K562 (cell line): ENCODE results near the gene NF2. TPM values are rescaled to one million over a fixed set of nuclear protein-coding genes. Genes with fewer than 3 reads are reported as not detected.

Experiments
- CHAMP1 ChIP-seq: fragments of 450-650 bp; IDR thresholded peaks from 2 replicates; pipeline ENCODE4 v1.6.1; 2016; ENCODE audit warnings: mild to moderate bottlenecking
- CREM ChIP-seq: IDR thresholded peaks from 2 replicates; pipeline ENCODE4 v1.6.1; 2014; ENCODE audit warnings: antibody characterized with exemption, low read depth
- MEIS2 ChIP-seq: fragments of 450-650 bp; IDR thresholded peaks from 2 replicates; pipeline ENCODE4 v1.6.1; 2014; ENCODE audit warnings: mild to moderate bottlenecking; ENCODE audit not compliant: partially characterized antibody
- MIER1 ChIP-seq: fragments of 450-650 bp; IDR thresholded peaks from 2 replicates; pipeline ENCODE4 v1.6.1; 2016; ENCODE audit warnings: antibody characterized with exemption, mild to moderate bottlenecking, low read depth
- NFE2 ChIP-seq: IDR thresholded peaks from 2 replicates; pipeline ENCODE4 v1.6.1; 2014; ENCODE audit warnings: antibody characterized with exemption, low read depth
- NFIC ChIP-seq: fragments of 450-650 bp; IDR thresholded peaks from 2 replicates; pipeline ENCODE4 v1.6.1; 2017; ENCODE audit warnings: mild to moderate bottlenecking, inconsistent platforms
- PHB2 ChIP-seq: fragments of 450-650 bp; IDR thresholded peaks from 2 replicates; pipeline ENCODE4 v1.6.1; 2017; ENCODE audit warnings: low read depth
- RCOR1 ChIP-seq, 2 experiments: IDR thresholded peaks; 2 replicates each; pipeline ENCODE4 v1.6.1; 2012; ENCODE audit warnings: low read depth in 2 of 2, low read length in 2 of 2, borderline replicate concordance in 1 of 2, improper control_type of control experiment in 1 of 2
- U2AF1 ChIP-seq: fragments of 200-400 bp; formaldehyde crosslinking; optimal IDR thresholded peaks from 2 replicates; pipeline ENCODE3; 2017; ENCODE audit warnings: mild to moderate bottlenecking, low read depth, low read length, moderate library complexity
- ZEB2 ChIP-seq: fragments of 450-650 bp; IDR thresholded peaks from 2 replicates; pipeline ENCODE4 v1.6.1; 2016
- polyA plus RNA-seq, 8 experiments: library from polyadenylated mRNA; depleted of rRNA in 4 of 8; stranded (reverse) in 5 of 8; unstranded in 3 of 8; fragments of >200 nt; fragmentation: Nextera tagmentation in 2 of 8; fragmentation: Illumina TruSeq in 1 of 8; extraction: Ambion mirVana in 2 of 8; extraction: Trizol in 1 of 8; gene quantifications; 2 replicates each; pipeline versions ENCODE4 v1.2.1 to v1.2.3, GENCODE V29; 2011 to 2014; ENCODE audit warnings: inconsistent platforms in 1 of 8, missing spikeins in 1 of 8
- total RNA-seq, 7 experiments: library from RNA; depleted of rRNA in 6 of 7; stranded (reverse); fragments of >200 nt in 6 of 7; fragmentation: Illumina TruSeq in 2 of 7; extraction: Trizol in 2 of 7; gene quantifications; 2 replicates each; pipeline versions ENCODE4 v1.2.1 to v1.2.3, GENCODE V29; 2011 to 2021; ENCODE audit warnings: low replicate concordance in 1 of 7
- TF ChIP-seq, protein P1 (sequence below), 2 experiments: fragments of 450-650 bp; formaldehyde crosslinking in 1 of 2; IDR thresholded peaks; 2 replicates each; pipeline versions ENCODE4 v1.4.0 to v1.6.1; 2014 to 2020; ENCODE audit warnings: mild to moderate bottlenecking in 2 of 2, borderline replicate concordance in 1 of 2, low read depth in 1 of 2
- TF ChIP-seq, protein P2 (sequence below): fragments of 450-650 bp; formaldehyde crosslinking; conservative IDR thresholded peaks from 2 replicates; pipeline ENCODE4 v1.4.0; 2022; ENCODE audit warnings: mild to moderate bottlenecking, missing genetic modification characterization

NF2 gene
- total and polyA plus RNA-seq, 9 of the 15 experiments (the other 6 are each of a cell fraction or from before 2014, with no cell fraction given), result 2.2 to 32.5 (median 15.2) TPM

DNA sequence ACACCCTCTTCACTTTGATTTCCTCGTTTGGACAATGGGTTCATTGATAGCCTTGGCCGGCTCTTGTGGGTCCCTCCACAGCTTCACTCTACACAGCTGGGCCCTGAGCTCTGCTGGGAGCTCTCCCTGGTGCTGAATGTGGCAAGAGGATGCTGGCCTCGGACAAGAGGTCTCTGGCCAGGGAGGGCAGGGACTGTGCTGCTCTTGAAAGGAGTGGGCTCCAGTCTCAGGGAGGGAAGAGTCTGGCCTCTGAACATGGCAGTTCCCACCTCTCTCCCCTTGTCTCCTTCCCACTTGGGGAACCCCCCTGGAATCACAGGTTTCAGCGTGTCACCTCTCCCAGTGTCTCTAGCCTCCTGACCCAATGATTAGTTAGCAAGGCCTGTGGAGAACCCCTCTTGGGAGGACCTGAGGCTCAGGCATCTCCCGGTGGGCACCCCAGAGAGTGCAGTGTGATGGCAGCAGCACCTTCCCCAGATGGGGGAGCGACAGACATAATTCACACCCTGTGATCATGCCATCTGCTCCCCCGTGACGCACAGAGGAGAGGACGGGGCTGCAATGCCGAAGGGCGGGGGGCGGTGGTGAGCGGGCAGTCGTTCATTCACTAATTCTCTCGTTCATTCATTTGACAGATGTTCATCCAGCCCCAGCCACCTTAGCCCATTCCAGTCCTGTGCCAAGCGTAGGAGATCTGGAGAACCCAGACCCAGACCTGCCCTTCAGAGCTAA lies 113.5 kb downstream of the NF2 start (continued):
- TF ChIP-seq, protein P1, sequence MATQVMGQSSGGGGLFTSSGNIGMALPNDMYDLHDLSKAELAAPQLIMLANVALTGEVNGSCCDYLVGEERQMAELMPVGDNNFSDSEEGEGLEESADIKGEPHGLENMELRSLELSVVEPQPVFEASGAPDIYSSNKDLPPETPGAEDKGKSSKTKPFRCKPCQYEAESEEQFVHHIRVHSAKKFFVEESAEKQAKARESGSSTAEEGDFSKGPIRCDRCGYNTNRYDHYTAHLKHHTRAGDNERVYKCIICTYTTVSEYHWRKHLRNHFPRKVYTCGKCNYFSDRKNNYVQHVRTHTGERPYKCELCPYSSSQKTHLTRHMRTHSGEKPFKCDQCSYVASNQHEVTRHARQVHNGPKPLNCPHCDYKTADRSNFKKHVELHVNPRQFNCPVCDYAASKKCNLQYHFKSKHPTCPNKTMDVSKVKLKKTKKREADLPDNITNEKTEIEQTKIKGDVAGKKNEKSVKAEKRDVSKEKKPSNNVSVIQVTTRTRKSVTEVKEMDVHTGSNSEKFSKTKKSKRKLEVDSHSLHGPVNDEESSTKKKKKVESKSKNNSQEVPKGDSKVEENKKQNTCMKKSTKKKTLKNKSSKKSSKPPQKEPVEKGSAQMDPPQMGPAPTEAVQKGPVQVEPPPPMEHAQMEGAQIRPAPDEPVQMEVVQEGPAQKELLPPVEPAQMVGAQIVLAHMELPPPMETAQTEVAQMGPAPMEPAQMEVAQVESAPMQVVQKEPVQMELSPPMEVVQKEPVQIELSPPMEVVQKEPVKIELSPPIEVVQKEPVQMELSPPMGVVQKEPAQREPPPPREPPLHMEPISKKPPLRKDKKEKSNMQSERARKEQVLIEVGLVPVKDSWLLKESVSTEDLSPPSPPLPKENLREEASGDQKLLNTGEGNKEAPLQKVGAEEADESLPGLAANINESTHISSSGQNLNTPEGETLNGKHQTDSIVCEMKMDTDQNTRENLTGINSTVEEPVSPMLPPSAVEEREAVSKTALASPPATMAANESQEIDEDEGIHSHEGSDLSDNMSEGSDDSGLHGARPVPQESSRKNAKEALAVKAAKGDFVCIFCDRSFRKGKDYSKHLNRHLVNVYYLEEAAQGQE (IDR thresholded peaks at IDR 0.05; ENCODE audit: borderline replicate concordance), result peak; percentile 99
- TF ChIP-seq, protein P1 (CRISPR knock-in tag; IDR thresholded peaks at IDR 0.05; ENCODE audit: low read depth), result peak; percentile 96
- TF ChIP-seq CREM, result 0 out of 2 replicates have a peak, but pooled peaks have one; percentile 50
- no peak for TF ChIP-seq MEIS2
- TF ChIP-seq MIER1, result peak; percentile 97
- no peak for TF ChIP-seq NFE2
- no peak for TF ChIP-seq U2AF1
- TF ChIP-seq NFIC, result no peak
- no peak for TF ChIP-seq ZEB2
- TF ChIP-seq PHB2, result no peak
- TF ChIP-seq RCOR1 (IDR thresholded peaks at IDR 0.05; ENCODE audit: borderline replicate concordance in 1 of 2, low read depth in 2 of 2, low read length in 2 of 2), result peak in 1 of 2 experiments; percentile 45; a peak in 2 of 4 replicates
- peak; percentile 65; the same call in 1 of the 2 replicates for TF ChIP-seq CHAMP1
- TF ChIP-seq, protein P2, sequence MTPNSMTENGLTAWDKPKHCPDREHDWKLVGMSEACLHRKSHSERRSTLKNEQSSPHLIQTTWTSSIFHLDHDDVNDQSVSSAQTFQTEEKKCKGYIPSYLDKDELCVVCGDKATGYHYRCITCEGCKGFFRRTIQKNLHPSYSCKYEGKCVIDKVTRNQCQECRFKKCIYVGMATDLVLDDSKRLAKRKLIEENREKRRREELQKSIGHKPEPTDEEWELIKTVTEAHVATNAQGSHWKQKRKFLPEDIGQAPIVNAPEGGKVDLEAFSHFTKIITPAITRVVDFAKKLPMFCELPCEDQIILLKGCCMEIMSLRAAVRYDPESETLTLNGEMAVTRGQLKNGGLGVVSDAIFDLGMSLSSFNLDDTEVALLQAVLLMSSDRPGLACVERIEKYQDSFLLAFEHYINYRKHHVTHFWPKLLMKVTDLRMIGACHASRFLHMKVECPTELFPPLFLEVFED (CRISPR knock-in tag), result no peak
